IPS-NIHi7 (cell line): Measurements from ENCODE around the gene XAB2.
A peak's percentile ranks its signal among the peaks of the same experiment; 100 is the strongest.

Experiments
- DNase-seq: peaks from one replicate; pipeline ENCODE4 v3.0.0; 2012; ENCODE audit warnings: mixed read lengths; ENCODE audit errors: extremely low spot score

Gene XAB2

DNA sequence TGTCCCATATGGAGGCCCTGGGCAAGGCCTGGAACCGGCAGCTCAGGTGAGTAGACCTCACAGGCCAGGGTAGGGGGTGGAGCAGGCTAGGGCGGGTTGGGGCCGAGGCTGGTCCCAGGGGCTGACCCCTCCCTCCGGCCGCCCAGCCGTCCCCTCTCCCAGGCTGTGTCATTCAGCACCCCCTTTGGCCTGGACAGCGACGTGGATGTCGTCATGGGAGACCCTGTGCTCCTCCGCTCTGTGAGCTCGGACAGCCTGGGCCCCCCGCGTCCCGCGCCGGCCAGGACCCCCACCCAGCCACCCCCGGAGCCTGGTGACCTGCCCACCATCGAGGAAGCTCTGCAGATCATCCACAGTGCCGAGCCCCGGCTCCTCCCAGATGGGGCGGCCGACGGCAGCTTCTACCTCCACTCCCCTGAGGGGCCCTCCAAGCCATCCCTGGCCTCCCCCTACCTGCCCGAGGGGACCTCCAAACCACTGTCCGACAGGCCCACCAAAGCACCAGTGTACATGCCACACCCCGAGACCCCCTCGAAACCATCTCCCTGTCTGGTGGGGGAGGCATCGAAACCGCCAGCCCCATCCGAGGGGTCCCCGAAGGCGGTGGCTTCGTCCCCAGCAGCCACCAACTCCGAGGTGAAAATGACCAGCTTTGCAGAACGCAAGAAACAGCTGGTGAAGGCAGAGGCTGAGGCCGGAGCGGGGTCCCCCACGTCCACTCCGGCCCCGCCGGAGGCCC is 17.6 kb downstream of the XAB2 start:
- no peak for DNase-seq

DNA sequence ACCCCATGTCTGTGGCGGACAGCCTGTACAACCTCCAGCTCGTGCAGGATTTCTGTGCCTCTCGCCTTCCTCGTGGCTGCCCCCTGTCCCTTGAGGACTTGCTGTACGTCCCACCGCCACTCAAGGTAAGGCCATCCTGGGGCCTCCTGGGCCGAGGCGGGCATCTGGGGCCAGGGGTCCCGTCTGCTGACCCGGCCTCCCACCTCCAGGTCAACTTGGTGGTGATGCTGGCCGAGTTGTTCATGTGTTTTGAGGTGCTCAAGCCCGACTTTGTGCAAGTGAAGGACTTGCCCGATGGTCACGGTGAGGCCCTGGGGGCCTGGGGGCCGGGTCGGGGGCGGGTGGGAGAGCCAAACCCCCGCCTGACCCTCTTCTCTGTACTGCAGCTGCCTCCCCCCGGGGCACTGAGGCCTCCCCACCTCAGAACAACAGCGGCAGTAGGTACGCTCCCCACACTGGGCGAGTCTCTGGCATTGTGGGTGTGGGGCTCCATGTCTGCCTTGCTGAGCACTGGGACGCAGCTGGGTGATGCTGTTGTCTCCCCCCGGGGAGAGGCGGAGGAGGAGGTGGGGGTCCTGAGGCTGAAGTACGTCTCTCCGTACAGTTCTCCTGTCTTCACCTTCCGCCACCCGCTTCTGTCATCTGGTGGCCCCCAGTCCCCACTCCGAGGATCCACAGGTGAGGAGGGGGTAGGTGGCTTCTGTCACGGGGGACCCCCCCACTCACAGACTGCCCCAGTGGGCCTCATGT is 18.7 kb downstream of the XAB2 start:
- no peak for DNase-seq

DNA sequence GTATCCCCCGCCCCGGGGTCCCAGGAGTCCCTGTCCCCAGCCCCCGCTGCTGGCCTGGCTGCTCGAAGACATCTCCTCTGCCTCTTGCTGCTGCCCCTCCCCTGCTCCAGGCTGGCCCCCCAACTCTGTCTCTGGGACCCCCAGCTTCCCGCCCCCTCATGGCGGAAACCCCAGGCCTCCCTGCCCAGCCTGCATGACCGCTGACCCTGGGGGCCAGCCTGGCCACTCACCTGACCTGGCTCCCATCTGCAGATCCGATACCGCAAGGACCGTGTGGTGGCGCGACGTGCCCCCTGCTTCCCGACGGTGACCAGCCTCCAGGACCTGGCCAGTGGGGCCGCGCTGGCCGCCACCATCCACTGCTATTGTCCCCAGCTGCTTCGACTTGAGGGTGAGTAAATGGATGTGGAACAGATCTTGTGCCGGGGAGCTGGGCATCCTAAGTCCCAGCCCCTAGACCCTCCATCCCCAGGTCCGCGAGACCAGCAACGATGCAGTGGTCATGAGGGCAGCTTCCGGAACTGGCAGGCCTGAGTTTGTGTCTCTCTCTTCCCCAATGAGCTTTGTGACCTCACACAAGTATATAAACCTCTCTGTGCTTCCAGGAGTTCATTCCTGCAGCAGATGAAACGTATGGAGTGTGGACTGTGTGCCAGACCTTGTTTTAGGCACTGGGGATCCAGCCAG is 21.3 kb downstream of the XAB2 start:
- no peak for DNase-seq

DNA sequence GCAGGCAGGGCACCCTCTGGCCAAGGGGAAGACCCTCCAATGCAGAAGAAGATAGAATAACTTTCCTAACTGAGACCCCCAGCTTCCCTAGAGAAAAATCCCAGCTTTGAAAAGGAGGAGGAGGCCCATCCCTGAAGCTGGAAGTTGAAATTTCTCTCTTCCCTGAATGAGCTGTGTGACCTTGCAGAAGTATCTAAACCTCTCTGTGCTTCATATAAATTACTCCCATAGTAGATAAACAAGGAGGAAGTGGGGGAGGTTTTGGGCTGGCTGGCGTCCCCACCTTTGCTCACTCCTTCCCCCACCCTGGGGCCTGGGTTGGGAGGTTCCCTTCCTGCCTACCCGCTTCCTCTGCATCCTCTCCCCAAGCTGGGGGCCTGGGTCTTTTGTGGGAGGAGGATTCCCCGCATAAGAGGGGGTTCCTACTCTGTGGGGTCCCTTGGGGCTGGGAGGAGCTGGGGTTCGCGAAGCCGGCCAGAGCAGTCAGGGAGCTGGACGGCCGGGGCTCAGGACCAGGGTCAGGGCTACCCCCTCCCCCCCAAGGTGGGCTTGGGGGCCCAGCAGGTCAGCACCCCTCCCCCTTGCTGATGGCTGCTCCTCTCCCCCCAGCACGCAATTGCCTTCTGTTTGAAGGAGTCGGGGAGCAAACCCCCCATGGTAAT is 22.0 kb downstream of the XAB2 start:
- no peak for DNase-seq

DNA sequence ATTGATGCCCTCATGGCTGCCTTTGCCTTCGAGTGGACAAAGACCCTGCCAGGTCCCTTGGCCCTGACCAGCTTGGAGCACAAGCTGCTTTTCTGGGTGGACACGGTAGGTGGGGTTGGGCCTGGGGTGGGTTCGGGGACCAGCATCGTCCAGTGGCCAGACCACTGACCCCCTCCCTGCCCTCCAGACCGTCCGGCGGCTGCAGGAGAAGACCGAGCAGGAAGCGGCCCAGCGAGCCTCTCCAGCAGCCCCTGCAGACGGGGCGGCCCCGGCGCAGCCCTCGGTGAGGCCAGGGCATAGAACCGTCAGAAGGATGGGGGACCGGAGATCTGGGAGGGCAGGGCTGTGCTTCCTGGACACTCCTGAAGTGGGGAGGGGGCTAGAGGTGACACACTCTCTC is 23.1 kb downstream of the XAB2 start:
- DNase-seq, result no peak

DNA sequence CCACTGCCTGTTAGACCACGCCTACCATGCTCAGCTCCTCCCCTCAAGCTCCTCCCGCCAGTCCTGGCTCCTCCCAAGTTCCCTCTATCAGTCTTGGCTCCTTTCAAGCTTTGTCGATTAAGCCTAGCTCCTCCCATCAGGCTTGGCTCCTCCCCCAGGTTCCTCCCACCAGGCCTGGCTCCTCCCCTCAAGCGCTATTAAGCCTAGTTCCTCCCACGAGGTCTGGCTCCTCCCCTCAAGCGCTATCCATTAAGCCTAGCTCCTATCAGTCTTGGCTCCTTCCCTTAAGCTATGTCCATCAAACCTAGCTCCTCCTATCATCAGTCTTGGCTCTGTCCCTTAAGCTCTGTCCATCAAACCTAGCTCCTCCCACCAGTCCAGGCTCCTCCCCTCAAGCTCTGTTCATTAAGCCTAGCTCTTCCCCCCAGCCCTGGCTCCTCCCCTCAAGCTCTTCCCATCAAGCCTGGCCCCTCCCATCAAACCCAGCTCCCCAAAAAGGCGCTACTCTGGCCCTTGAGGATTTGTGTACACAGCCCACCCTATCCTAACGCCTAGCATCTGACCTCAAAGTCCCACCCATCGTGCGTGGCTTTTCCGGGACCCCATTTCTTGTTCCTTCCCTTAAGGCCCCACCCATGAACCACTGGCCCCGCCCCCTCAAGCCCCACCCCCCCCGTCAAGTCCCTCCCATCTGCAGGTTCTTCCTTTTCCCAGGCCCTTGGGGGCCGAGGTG is 23.7 kb downstream of the XAB2 start:
- DNase-seq, result peak; percentile 81

DNA sequence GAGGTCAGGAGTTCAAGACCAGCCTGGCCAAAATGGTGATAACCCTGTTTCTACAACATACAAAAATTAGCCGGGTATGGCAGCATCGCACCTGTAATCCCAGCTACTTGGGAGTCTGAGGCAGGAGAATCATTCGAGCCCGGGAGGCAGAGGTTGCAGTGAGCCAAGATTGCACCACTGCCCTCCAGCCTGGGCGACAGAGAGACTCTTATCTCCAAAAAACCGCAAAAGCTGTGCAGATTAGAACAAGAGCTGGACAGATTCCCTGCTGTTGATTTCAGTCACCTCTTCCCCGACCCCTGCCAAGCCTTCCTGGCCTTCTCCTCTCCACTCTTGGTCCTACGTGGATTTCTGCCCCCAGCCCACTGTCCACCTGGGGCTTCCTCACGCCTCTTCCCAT is 25.4 kb downstream of the XAB2 start:
- no peak for DNase-seq

DNA sequence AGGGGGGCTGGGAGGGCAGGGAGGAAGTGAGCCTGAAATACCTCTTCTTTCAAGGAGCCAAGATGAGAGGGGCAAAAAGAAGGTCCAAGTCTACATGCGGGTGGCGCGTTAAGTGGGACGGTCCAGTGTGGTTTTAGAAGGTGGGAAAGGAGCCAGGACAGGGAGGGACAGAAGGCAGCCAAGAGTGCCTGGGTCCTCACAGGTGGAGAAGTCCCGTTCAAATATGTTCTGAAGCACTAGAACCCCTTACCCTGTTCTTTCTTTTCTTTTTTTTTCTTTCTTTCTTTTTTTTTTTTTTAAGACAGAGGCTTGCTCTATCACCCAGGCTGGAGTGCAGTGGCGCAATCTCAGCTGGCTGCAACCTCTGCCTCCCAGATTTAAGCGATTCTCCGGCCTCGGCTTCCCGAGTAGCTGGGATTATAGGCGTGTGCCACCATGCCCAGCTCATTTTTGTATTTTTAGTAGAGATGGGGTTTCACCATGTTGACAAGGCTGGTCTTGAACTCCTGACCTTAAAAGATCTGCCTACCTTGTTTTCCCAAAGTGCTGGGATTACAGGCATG is 26.3 kb downstream of the XAB2 start:
- DNase-seq, result no peak

DNA sequence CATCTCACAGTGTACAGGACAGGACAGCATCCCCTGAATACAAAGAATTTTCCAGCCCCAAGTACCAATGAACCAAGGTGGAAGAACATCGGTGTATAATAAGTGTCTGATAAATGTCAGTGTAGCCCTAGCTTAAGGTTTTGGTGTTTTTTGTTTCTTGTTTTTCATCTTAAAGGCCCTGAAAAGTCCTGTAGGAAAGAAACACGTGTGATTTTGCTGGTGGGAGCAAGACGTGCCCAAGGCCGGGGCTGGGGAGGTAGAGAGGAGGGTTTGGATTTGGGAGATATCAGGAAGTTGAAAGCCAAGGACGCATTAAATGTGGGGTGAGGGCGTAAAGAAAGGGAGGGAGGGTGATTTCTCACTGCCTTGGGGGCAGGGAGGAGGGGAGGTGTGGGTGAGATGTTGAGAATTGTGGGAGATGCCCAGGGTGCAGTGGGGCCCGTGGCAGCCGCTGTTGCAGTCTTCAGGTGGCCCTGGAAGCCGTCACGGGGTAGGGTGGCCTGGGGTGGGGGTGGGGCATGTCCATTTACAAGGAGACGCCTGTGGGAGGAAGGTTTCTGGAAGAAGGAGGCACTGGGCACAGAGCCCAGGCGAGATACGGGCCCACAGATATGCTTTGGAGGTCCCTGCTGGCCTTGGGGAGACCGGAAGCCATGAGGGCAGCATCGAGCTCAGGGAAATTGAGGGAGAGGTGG is 27.0 kb downstream of the XAB2 start:
- DNase-seq, result no peak

DNA sequence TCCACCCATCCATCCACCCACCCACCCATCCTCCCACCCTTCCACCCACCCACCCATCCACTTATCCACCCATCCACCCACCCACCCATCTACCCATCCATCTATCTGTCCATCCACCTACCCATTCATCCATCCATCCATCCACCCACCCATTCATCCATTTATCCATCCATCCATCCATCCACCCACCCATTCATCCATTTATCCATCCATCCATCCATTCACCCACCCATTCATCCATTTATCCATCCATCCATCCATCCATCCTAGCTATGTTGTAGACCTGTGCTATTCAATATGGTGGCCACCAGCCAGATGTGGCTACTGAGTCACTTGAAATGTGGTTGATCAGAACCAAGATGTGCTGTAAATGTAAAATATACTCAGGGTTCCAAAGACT is 28.6 kb downstream of the XAB2 start:
- no peak for DNase-seq

DNA sequence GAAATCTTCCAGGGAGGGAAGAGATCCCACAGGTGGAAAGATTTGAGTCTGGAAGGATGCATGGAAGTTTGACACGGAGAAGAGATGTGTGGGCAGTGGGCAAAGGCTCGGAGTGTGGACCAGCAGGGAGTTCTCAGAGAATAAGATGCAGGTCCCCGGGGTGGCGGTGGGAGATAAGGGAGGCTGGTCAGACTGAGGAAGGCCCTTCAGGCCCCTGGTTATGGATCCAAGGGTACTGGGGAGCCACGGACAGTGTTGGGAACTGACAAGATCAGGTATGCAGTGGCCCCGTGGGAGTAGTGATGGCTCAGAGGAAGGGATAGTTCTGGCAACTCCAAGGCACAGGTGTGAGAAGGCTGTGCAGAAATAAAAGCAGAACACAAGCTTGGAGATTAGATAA is 31.2 kb downstream of the XAB2 start:
- no peak for DNase-seq

DNA sequence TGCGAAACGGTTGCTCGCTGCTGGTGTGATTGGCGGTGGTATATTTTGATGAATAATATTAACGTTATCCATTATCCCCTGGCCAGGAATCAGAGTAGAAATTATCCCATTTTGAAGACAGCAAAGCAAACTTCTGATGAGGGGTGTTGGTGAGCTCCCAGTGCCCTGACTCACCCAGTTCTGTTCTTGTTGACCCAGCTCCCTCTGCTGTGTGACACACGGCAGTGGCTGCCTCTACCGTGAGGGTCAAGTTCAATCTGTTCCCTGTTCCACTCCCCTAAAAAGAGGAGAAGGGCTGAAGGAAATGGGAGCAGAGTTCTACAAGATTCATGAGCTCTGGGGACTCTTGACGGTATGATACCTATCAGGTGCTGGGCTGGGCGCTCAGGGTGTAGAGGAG is 31.7 kb downstream of the XAB2 start:
- DNase-seq, result no peak

DNA sequence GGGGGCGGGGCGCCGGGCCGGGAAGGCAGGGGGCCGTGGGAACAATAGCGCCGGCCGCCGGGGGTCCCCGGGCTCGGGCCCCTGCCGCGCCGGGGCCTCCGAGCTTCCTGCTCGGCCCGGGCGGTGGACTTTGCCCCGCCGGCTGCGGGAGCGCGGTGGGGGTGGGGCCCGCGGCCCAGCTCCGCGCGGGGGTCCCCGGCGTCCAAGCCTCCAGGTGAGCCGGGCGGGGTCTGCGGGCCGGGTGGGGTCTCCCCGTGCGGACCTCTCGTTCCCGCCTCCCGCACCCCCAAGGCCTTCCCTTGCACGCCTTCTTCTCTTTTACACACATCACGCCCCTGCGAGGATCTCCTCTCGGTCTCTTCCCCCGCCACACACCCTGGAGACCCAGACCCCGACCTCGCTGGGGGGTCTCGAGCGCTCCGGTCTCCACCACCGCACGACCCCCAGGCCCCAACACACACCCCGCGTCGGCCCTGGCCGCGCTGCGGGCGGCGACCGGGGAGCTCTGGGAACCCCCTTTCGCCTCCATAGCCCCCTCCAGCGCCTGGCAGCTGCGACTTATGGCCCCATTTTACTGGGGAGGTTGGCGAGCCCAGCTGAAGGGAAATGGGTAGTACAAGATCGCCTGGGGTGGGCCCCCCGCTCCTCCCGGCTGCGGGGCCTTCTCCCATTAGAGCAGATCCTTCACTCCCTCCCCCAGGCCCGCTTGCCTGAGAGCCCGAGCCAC is 33.0 kb downstream of the XAB2 start:
- no peak for DNase-seq

DNA sequence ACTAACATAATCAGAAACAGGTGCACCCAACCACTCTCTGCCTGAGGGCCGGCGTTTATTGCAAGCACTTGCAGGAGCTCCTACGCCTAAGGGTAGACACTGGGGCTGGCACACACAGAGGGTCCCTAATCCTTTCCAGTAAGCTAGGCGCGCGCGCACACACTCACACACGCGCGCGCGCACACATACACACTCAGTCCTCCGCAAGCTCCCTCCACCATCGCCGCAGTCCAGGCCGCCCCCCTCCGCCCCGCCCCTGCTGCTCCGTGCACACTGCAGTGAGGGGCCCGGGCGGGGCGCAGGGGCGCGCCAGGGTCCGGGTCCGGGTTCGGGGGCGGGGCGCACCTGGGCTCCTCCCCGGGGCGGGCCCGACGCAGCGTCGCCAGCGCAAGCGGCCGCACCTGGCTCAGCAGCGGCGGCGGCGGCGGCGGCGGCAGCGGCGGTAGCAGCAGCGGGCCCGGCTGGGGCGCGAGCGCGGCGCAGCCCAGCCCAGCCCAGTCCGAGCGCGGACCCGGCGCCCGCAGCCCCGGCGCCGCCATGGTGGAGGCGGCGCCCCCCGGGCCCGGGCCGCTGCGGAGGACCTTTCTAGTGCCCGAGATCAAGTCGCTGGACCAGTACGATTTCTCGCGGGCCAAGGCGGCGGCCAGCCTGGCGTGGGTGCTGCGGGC is 33.7 kb downstream of the XAB2 start, which contains the start of gene CAMSAP3:
CAMSAP3 (plus strand) TSS at position 398 of the 668 bp plus-strand sequence; CDS start at position 538, 140 bp downstream.
- DNase-seq, result peak; percentile 91

DNA sequence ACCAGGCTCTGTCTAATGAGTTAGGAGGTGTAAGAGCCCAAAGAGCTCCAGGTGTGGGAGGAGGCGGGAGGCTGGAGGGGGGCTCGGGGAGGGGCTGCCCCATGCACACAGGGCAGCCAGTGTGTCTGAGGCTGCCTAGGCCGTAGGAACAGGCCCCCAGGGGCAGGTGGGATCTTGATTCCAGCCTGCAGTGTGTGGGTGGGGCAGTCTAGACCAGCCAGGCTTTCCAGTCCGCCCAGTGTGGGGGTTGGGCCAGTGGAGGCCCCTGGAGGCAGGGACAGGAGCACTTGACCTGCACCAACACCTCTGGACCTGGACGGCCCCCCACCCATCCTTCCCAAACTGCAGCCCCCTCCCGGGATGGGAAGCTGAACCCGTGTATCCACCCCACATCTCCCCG is 39.1 kb downstream of the XAB2 start:
- DNase-seq, result no peak

DNA sequence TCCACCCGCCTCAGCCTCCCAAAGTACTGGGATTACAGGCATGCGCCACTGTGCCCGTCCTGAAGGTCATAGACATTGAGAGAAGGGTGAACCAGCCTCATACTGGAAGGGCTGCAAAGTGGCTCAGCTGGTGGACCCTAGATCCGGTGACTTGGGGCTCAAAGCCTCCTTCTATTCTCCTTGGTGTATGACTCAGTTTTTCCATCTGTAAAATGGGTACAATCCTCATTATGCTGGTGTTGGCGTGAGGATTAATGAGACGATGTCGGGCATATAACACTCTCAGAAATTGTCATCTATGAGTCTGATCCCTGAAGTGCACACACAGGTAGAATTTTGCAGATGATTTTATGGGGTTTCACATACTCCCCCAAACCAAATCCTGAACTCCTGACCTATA is 39.5 kb downstream of the XAB2 start:
- no peak for DNase-seq

DNA sequence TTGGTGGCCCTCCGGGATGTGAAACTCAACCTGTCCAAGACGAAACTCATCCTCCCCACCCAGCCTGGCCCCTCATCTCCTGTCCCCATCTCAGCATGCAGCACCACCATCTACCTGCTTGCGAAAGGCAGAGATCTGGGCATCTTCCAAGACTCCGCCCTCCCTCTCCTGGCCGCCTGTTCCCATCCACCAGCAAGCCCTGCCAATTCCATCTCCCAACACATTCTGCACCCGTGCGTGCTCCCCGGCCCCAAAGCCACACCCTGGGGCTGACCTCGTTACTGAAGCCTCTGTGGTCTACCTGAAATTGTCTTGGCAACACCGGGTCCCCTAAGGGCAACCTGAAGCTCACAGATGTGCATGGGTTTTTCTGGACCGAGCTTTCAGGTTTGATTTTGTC is 46.9 kb downstream of the XAB2 start:
- no peak for DNase-seq

DNA sequence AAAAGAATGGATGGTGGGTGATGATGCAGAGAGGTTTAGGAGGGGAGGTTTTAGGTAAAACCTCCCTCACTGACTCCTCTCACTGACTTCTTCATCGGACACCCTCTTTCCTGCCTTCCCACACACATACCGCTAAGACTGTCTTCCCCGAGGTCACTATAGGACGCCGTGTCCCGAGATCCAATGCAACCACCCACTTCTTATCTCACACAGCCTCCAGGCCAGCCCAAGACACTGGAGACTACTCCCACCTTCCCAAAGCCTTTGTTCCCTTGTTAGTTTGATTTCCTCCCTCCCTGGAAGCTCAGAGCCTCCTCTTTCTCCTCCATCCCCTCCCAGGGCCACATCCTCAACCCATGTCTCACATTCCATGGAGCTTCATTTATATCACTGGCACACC is 50.2 kb downstream of the XAB2 start:
- DNase-seq, result no peak

DNA sequence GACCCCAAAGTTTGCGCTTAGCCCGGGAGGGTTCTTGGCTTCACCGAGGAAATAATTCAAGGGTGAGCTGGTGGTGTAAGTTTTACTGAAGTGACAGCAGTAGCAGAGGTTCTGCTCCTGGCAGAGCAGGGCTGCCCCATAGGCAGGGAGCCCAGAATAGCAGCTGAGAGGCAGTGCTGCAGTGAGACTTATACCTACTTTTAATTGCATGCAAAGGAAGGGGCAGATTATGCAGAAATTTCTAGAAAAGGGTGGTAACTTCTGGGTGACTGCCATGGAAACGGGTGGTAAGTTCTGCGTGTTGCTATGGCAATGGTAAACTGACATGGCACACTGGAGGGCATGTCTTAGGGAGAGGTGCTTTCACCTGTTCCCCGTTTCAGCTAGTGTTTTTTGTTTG is 51.2 kb downstream of the XAB2 start:
- DNase-seq, result no peak
